ENCODE measurements around the gene ADAMTS20.

- TF ChIP-seq CTCF (IDR thresholded peaks at IDR 0.05; ENCODE audit: insufficient read depth, low read length, poor library complexity, severe bottlenecking) (no peak), EZH2phosphoT487 (conservative IDR thresholded peaks at IDR 0.05; ENCODE audit: low read length) (no peak)
Measured at GRCh38 chr12:43416981-43417380, 135.0 kb downstream of the ADAMTS20 start.
